Measurements from ENCODE around the gene CYP4F2. TPM values are rescaled to one million over a fixed set of nuclear protein-coding genes. Genes with fewer than 3 reads are reported as not detected.
A peak's percentile ranks its signal among the peaks of the same experiment; 100 is the strongest.
"Not testable (repeated sequence)": the region's sequence is repeated elsewhere in the genome, so short reads cannot be mapped to it uniquely, and the experiment has no call there.

Gene CYP4F2
- polyA plus RNA-seq, 1 donor from 2014 or later, result not detected

DNA sequence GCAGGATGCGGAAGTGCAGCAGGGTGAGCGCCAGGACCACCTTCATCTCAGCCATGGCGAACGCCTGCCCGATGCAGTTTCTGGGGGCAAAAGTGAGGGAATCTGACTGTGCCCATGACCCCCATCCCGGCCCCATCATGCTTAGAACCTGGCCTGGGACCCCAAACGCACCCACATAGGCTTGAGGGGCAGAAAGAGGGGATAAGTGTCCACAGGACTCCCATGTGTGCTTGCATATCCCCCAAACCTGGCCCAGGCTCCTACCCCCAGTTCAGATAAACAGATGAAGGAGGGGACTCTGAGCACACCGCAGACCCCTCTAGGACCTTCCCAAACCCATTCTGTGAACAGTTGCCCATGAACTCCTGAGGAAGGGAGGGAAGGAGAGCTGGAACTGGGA lies 16.0 kb upstream of the CYP4F2 start:
- no peaks in the 10 kb centered on the region for H3K4me1 Mint-ChIP-seq
- H3K9me3 Mint-ChIP-seq, result peaks cover 3 to 14% (median 12%) of the 10 kb centered on the region in 3 donors
- no peak overlapping the region for H3K4me3 Mint-ChIP-seq
- H3K27ac Mint-ChIP-seq, result no peak overlapping the region
- H3K36me3 Mint-ChIP-seq, result no peaks in the 10 kb centered on the region
- peaks cover 30% of the 10 kb centered on the region for H3K27me3 Mint-ChIP-seq

DNA sequence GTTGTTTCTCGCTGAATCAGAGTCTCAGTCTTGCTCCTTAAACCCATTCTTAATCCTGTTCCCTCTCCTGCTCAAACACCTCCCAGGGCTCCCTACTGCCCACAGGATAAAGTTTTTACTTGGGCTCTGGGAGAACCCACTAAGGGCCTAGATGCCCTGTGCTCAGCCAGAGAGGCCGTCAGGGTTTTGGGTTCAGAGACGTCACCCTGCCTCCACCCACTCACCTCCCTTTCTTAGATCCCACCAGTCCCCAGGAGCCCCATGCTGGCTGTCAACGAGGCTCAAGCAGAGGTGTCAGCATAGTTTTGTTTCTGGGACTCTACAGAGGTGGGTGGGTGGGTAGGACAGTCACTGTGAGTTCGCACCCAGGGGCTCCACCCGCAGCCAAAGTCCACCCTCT lies 15.5 kb upstream of the CYP4F2 start:
- H3K27me3 Mint-ChIP-seq, result peaks cover 30% of the 10 kb centered on the region
- H3K4me1 Mint-ChIP-seq, result no peaks in the 10 kb centered on the region
- H3K4me3 Mint-ChIP-seq, result no peak overlapping the region
- H3K9me3 Mint-ChIP-seq, result peaks cover 3 to 14% (median 12%) of the 10 kb centered on the region in 3 donors
- H3K36me3 Mint-ChIP-seq, result no peaks in the 10 kb centered on the region
- no peak overlapping the region for H3K27ac Mint-ChIP-seq

- H3K27ac Mint-ChIP-seq, result no peak overlapping the region
- no peaks in the 10 kb centered on the region for H3K4me1 Mint-ChIP-seq
- H3K9me3 Mint-ChIP-seq, result peaks cover 5 to 14% (median 10%) of the 10 kb centered on the region in 3 donors
- no peak overlapping the region for H3K4me3 Mint-ChIP-seq
- no peaks in the 10 kb centered on the region for H3K36me3 Mint-ChIP-seq
- H3K27me3 Mint-ChIP-seq, result peaks cover 32% of the 10 kb centered on the region
These were observed 13.8 kb upstream of the CYP4F2 start for GRCh38 chr19:15911599-15912235.

DNA sequence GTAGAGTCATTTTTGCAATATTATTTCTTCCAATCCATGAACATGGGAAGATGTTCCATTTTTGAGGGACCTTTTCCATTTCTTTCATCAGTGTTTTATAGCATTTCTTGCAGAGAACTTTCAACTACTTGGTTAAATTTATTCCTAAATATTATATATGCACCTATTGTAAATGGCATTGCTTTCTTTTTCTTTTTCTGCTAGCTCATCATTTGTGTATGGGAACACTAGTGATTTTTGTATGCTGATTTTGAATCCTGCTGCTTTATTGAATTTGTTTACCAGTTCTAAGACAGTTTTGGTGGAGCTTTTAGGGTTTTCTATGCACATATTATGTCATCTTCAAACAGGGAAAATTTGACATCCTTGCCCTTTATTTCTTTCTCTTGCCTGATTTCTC lies 7.2 kb upstream of the CYP4F2 start:
- Mint-ChIP-seq H3K4me1 (peaks cover 0 to 2% (median 2%) of the 10 kb centered on the region in 3 donors), H3K4me3 (no peak overlapping the region), H3K27me3 (peaks cover 28% of the 10 kb centered on the region), H3K36me3 (no peaks in the 10 kb centered on the region), H3K27ac (no peak overlapping the region), H3K9me3 (peaks cover 2 to 12% (median 4%) of the 10 kb centered on the region in 3 donors)

DNA sequence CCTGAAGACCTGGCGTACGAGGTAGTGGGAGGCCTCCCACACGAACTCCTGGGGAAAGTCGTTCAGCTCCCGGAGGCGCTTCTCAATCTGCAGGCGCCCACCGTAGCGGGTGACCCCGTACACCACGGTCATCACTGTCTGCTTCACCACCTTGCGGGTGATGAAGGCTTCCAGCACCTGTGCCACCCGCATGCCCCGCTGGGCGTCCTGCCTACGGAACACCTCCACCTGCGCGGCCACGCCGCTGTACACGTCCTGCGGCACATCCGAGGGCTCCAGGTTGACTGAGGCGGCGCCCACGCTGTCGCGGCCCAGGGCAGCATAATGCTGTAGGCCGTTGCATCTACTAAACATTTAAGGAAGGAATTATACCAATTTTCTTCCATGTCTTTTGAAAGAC lies 5.0 kb upstream of the CYP4F2 start:
- peaks cover 30% of the 10 kb centered on the region for H3K27me3 Mint-ChIP-seq
- not testable (repeated sequence) for H3K4me3 Mint-ChIP-seq, H3K36me3 Mint-ChIP-seq, H3K4me1 Mint-ChIP-seq, H3K27ac Mint-ChIP-seq
- peaks cover 2 to 12% (median 4%) of the 10 kb centered on the region in 3 donors for H3K9me3 Mint-ChIP-seq

DNA sequence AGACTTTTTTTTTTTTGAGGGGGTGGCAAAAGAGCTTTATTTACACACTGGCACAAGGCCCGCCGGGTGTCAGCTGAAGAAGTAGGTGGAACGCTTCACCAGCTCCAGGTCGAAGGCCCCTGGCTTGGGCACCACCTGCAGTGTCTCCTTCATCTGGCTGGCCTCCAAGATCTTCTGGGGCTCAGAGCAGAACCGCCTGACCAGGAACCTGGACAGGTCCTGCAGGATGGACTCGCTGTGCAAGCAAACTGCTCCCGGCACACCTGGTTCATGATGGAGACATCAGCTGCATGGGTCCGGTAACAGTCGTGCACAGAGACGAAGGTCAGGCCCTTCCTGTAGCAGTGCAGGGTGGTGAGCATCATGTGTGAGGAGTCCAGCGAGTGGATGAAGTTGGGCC lies 4.4 kb upstream of the CYP4F2 start:
- Mint-ChIP-seq H3K27ac (no peak overlapping the region), H3K4me1 (peaks cover 0 to 2% (median 2%) of the 10 kb centered on the region in 3 donors), H3K9me3 (peaks cover 2 to 12% (median 2%) of the 10 kb centered on the region in 3 donors), H3K27me3 (peaks cover 27% of the 10 kb centered on the region), H3K4me3 (no peak overlapping the region), H3K36me3 (no peaks in the 10 kb centered on the region)

- Mint-ChIP-seq H3K27ac (no peak overlapping the region), H3K4me3 (peak overlapping the region in 1 of 4 donors; percentile 71), H3K36me3 (no peaks in the 10 kb centered on the region), H3K9me3 (peaks cover 2 to 16% (median 2%) of the 10 kb centered on the region in 3 donors), H3K27me3 (peaks cover 32% of the 10 kb centered on the region), H3K4me1 (peaks cover 0 to 2% (median 2%) of the 10 kb centered on the region in 3 donors)
These were observed 2.6 kb upstream of the CYP4F2 start for GRCh38 chr19:15900504-15900903.

DNA sequence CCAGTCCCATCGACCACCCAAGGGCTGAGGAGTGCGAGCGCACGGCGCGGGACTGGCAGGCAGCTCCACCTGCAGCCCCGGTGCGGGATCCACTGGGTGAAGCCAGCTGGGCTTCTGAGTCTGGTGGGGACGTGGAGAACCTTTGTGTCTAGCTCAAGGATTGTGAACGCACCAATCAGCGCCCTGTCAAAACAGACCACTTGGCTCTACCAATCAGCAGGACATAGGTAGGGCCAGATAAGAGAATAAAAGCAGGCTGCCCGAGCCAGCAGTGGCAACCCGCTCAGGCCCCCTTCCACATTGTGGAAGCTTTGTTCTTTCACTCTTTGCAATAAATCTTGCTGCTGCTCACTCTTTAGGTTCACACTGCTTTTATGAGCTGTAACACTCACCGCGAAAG lies 2.2 kb upstream of the CYP4F2 start:
- not testable (repeated sequence) for H3K4me1 Mint-ChIP-seq, H3K36me3 Mint-ChIP-seq, H3K27ac Mint-ChIP-seq
- Mint-ChIP-seq H3K4me3 (peak overlapping the region in 3 of 4 donors; percentile 5 to 71 (median 22)), H3K27me3 (peaks cover 32% of the 10 kb centered on the region), H3K9me3 (peaks cover under 1 to 16% (median 2%) of the 10 kb centered on the region in 3 donors)

GRCh38 chr19:15899561-15899960 lies 1.7 kb upstream of the CYP4F2 start:
- H3K27ac Mint-ChIP-seq, H3K4me1 Mint-ChIP-seq, H3K36me3 Mint-ChIP-seq, H3K4me3 Mint-ChIP-seq: not testable (repeated sequence)
- Mint-ChIP-seq H3K9me3 (peaks cover 0 to 13% (median 2%) of the 10 kb centered on the region in 3 donors), H3K27me3 (peaks cover 32% of the 10 kb centered on the region)

GRCh38 chr19:15897026-15897737 lies 692 bp downstream of the CYP4F2 start:
- H3K4me1 Mint-ChIP-seq, result peaks cover 0 to 2% (median 2%) of the 10 kb centered on the region in 3 donors
- no peak overlapping the region for H3K27ac Mint-ChIP-seq
- peaks cover 26% of the 10 kb centered on the region for H3K27me3 Mint-ChIP-seq
- peaks cover 2% of the 10 kb centered on the region for H3K36me3 Mint-ChIP-seq
- H3K4me3 Mint-ChIP-seq, result no peak overlapping the region
- H3K9me3 Mint-ChIP-seq, result peaks cover 0 to 4% (median 2%) of the 10 kb centered on the region in 3 donors

- Mint-ChIP-seq H3K27me3 (peaks cover 21% of the 10 kb centered on the region), H3K4me1 (peaks cover 0 to 2% (median 2%) of the 10 kb centered on the region in 3 donors), H3K36me3 (peaks cover 2% of the 10 kb centered on the region), H3K9me3 (peaks cover 0 to 4% (median 2%) of the 10 kb centered on the region in 3 donors), H3K27ac (no peak overlapping the region), H3K4me3 (no peak overlapping the region)
These were observed 1.9 kb downstream of the CYP4F2 start for GRCh38 chr19:15895876-15896430.

DNA sequence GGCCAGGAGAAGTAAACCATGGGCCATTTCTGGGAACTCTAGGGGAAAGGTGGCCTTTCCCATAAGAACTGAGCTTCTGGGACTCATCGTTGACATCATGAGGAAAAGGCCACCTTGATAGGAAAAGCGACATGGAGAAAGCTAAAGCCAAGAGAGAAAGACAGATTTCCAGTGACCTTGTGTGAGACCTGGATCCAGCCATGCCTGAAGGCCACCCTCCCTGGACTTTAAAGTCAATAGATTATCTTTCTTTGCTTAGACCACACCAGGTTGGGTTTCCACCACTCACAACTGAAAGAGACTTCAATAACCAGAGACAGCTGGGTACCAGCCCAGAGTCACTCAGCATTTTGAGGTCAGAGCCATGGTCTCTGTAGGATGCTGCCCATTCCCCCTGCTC lies 3.5 kb downstream of the CYP4F2 start:
- H3K36me3 Mint-ChIP-seq, result peaks cover 2% of the 10 kb centered on the region
- H3K27me3 Mint-ChIP-seq, result peaks cover 10% of the 10 kb centered on the region
- no peaks in the 10 kb centered on the region for H3K4me1 Mint-ChIP-seq
- peaks cover 0 to 4% (median 2%) of the 10 kb centered on the region in 3 donors for H3K9me3 Mint-ChIP-seq
- H3K27ac Mint-ChIP-seq, result no peak overlapping the region
- H3K4me3 Mint-ChIP-seq, result no peak overlapping the region

DNA sequence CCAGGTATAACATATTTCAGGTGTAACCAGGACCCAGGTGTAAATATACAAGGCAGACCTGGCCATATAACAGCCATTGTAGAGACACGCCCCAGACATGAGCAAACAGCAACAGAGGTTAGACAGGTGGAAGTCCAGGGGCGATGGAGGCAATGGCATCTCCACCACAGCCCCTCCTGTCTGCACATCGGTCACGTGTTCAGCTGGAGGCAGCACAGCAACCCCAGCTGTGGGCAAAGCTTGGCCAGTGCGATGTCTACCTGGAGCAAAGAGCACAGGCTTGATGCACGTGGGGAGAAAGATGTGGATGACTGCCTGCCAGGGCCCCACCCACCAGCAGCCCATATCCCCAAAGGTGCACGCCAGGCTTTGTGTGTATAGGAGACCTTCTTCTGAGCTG lies 4.4 kb downstream of the CYP4F2 start:
- H3K9me3 Mint-ChIP-seq, result peaks cover 0 to 4% (median 2%) of the 10 kb centered on the region in 3 donors
- H3K4me3 Mint-ChIP-seq, result no peak overlapping the region
- H3K27me3 Mint-ChIP-seq, result peaks cover 9% of the 10 kb centered on the region
- no peaks in the 10 kb centered on the region for H3K4me1 Mint-ChIP-seq
- H3K27ac Mint-ChIP-seq, result no peak overlapping the region
- peaks cover 2% of the 10 kb centered on the region for H3K36me3 Mint-ChIP-seq

DNA sequence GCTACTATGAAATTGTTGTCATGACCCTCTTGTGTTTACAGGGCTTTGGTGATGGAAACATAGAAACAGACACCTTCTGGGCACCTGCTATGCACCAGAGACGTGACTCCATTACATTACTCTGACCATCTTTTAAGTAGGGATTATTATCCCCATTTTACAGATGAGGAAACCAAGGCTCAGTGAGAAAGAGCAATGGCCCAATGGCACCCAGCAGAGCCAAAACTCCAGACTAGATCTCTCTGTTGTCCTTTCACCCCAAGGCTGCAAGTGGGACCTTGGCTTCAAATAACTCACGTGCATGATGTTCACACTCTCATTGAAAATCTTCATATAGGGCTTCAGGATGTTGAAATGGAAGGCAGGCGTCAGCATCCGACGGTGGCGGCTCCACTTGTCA lies 5.9 kb downstream of the CYP4F2 start:
- Mint-ChIP-seq H3K4me3 (no peak overlapping the region), H3K9me3 (peaks cover 0 to 4% (median 2%) of the 10 kb centered on the region in 3 donors), H3K4me1 (no peaks in the 10 kb centered on the region), H3K36me3 (peaks cover 2% of the 10 kb centered on the region), H3K27me3 (peaks cover 9% of the 10 kb centered on the region), H3K27ac (no peak overlapping the region)

DNA sequence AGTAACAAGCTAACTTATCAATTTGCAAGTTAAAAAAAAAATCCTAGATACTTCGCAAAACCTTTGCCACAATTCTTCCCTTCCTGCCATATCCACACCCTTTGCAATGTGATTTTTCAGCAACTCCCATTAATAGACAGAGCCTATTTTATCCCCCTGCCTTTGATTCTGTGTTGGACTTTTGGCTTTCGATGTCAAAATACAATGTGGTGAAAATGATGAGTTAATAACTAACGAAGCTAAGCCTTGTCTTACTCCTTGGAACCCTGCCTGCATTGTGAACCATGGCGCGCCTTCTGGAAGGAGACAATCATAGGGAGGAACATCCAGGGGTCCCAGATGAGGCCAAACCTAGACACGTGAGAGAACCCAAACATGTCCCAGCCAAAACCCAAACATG lies 6.4 kb downstream of the CYP4F2 start:
- no peak overlapping the region for H3K27ac Mint-ChIP-seq
- peaks cover 0 to 4% (median 2%) of the 10 kb centered on the region in 3 donors for H3K9me3 Mint-ChIP-seq
- H3K36me3 Mint-ChIP-seq, result peaks cover 2% of the 10 kb centered on the region
- H3K4me1 Mint-ChIP-seq, result no peaks in the 10 kb centered on the region
- peaks cover 3% of the 10 kb centered on the region for H3K27me3 Mint-ChIP-seq
- no peak overlapping the region for H3K4me3 Mint-ChIP-seq

Data from IgD-negative memory B cell (primary cell).